ENCODE results near the gene NUDT19. TPM values are rescaled to one million over a fixed set of nuclear protein-coding genes. Genes with fewer than 3 reads are reported as not detected.
"Not testable (repeated sequence)": the region's sequence is repeated elsewhere in the genome, so short reads cannot be mapped to it uniquely, and the experiment has no call there.

Gene NUDT19
- total and polyA plus RNA-seq, 7 donors: 6.1 to 10.7 (median 6.7) TPM

GRCh38 chr19:32720936-32721250 is 29.3 kb downstream of the NUDT19 start:
- Histone ChIP-seq H3K9me3 (no peaks in the 10 kb centered on the region), H3K4me3 (no peak overlapping the region), H3K36me3 (no peaks in the 10 kb centered on the region), H3K27ac (no peak overlapping the region), H3K27me3 (no peaks in the 10 kb centered on the region), H3K4me1 (no peaks in the 10 kb centered on the region)
- intact Hi-C loops (cut with DNase I): no loop called here
- WGBS, 2 donors: 97 to 98% methylated on average over 22 of the region's 22 CpGs
- TF ChIP-seq POLR2AphosphoS5 (IDR thresholded peaks at IDR 0.05) (no peak), CTCF (IDR thresholded peaks at IDR 0.05) (no peak), EP300 (IDR thresholded peaks at IDR 0.05) (no peak), POLR2A (IDR thresholded peaks at IDR 0.05) (no peak)
- DNase-seq: no peak

GRCh38 chr19:32735936-32736335 is 44.3 kb downstream of the NUDT19 start:
- no peak overlapping the region for H3K4me3 ChIP-seq
- H3K27me3 ChIP-seq: no peaks in the 10 kb centered on the region
- WGBS, 2 donors: 85 to 89% methylated on average over 4 of the region's 4 CpGs
- no peak for DNase-seq
- H3K9me3 ChIP-seq: no peaks in the 10 kb centered on the region
- H3K36me3 ChIP-seq: no peaks in the 10 kb centered on the region
- H3K4me1 ChIP-seq: no peaks in the 10 kb centered on the region
- intact Hi-C loops (cut with DNase I): no loop called here
- H3K27ac ChIP-seq: no peak overlapping the region
- no peak for TF ChIP-seq POLR2A (IDR thresholded peaks at IDR 0.05)
- TF ChIP-seq EP300 (IDR thresholded peaks at IDR 0.05): no peak
- no peak for TF ChIP-seq CTCF (IDR thresholded peaks at IDR 0.05)
- TF ChIP-seq POLR2AphosphoS5 (IDR thresholded peaks at IDR 0.05): no peak

GRCh38 chr19:32743021-32743420 is 51.4 kb downstream of the NUDT19 start:
- peaks cover 0 to 4% (median 0%) of the 10 kb centered on the region in 3 donors for H3K27me3 ChIP-seq
- intact Hi-C loops (cut with DNase I): no loop called here
- TF ChIP-seq CTCF (IDR thresholded peaks at IDR 0.05): no peak
- TF ChIP-seq POLR2AphosphoS5 (IDR thresholded peaks at IDR 0.05): no peak
- no peak for TF ChIP-seq POLR2A (IDR thresholded peaks at IDR 0.05)
- TF ChIP-seq EP300 (IDR thresholded peaks at IDR 0.05): no peak
- H3K36me3 ChIP-seq: no peaks in the 10 kb centered on the region
- H3K27ac ChIP-seq: no peak overlapping the region
- no peak overlapping the region for H3K4me3 ChIP-seq
- H3K9me3 ChIP-seq: no peaks in the 10 kb centered on the region
- DNase-seq: no peak
- WGBS, 2 donors: 97 to 98% methylated on average over 9 of the region's 9 CpGs
- no peaks in the 10 kb centered on the region for H3K4me1 ChIP-seq

- no peak for DNase-seq
- H3K9me3 ChIP-seq: no peaks in the 10 kb centered on the region
- no peak overlapping the region for H3K27ac ChIP-seq
- no peaks in the 10 kb centered on the region for H3K4me1 ChIP-seq
- peaks cover 0 to 8% (median 3%) of the 10 kb centered on the region in 3 donors for H3K27me3 ChIP-seq
- WGBS, 2 donors: 94 to 96% methylated on average over 4 of the region's 4 CpGs
- TF ChIP-seq POLR2A (IDR thresholded peaks at IDR 0.05) (no peak), CTCF (IDR thresholded peaks at IDR 0.05) (no peak), EP300 (IDR thresholded peaks at IDR 0.05) (no peak), POLR2AphosphoS5 (IDR thresholded peaks at IDR 0.05) (no peak)
- intact Hi-C loops (cut with DNase I): no loop called here
- no peaks in the 10 kb centered on the region for H3K36me3 ChIP-seq
- no peak overlapping the region for H3K4me3 ChIP-seq
These were observed 51.8 kb downstream of the NUDT19 start for GRCh38 chr19:32743447-32743846.

- TF ChIP-seq CTCF (IDR thresholded peaks at IDR 0.05): no peak
- TF ChIP-seq EP300 (IDR thresholded peaks at IDR 0.05): no peak
- TF ChIP-seq POLR2A (IDR thresholded peaks at IDR 0.05): no peak
- TF ChIP-seq POLR2AphosphoS5 (IDR thresholded peaks at IDR 0.05): no peak
- Histone ChIP-seq H3K27me3 (peaks cover 0 to 17% (median 6%) of the 10 kb centered on the region in 3 donors), H3K27ac (no peak overlapping the region), H3K36me3 (no peaks in the 10 kb centered on the region), H3K4me1 (no peaks in the 10 kb centered on the region), H3K4me3 (no peak overlapping the region), H3K9me3 (no peaks in the 10 kb centered on the region)
- intact Hi-C loops (cut with DNase I): no loop called here
- DNase-seq: no peak
- WGBS, 2 donors: 92 to 93% methylated on average over 18 of the region's 18 CpGs
These were observed 53.1 kb downstream of the NUDT19 start for GRCh38 chr19:32744555-32745325.

GRCh38 chr19:32745594-32746251 is 54.1 kb downstream of the NUDT19 start:
- H3K4me3 ChIP-seq; intact Hi-C loops (cut with DNase I): not testable (repeated sequence)
- 22 to 27% methylated on average over 2 of the region's 2 CpGs for WGBS, 2 donors

More at GRCh38 chr19:32745594-32746251, 54.1 kb downstream of the NUDT19 start:
- H3K27me3 ChIP-seq: peaks cover 0 to 24% (median 6%) of the 10 kb centered on the region in 3 donors
- H3K36me3 ChIP-seq, H3K27ac ChIP-seq, DNase-seq, H3K9me3 ChIP-seq, H3K4me1 ChIP-seq: not testable (repeated sequence)
